GM12878 (cell line): ENCODE results near the gene GRAMD1A.

Experiments used
- BACH1 ChIP-seq: fragments of 450-650 bp; IDR thresholded peaks from 2 replicates; pipeline ENCODE4 v1.6.1; 2017; ENCODE audit warnings: mild to moderate bottlenecking, borderline replicate concordance
- BHLHE40 ChIP-seq, 2 experiments: fragments of 450-650 bp in 1 of 2; IDR thresholded peaks; 2 replicates each; pipeline ENCODE4 v1.6.1; 2011 to 2017; ENCODE audit warnings: low read depth in 2 of 2, borderline replicate concordance in 1 of 2, improper control_type of control experiment in 1 of 2, low read length in 1 of 2, mild to moderate bottlenecking in 1 of 2
- KDM1A ChIP-seq: fragments of 200-600 bp; sonication (generic); IDR thresholded peaks from 2 replicates; pipeline ENCODE4 v1.6.1; 2016; ENCODE audit warnings: borderline replicate concordance
- RBBP5 ChIP-seq: fragments of 200-600 bp; sonication (generic); conservative IDR thresholded peaks from 2 replicates; pipeline ENCODE4 v1.6.1; 2016
- SP1 ChIP-seq: IDR thresholded peaks from one replicate; pipeline ENCODE4 v1.6.1; 2011; ENCODE audit warnings: low read depth, low read length
- SREBF2 ChIP-seq: IDR thresholded peaks from 2 replicates; pipeline ENCODE4 v1.6.1; 2012; ENCODE audit warnings: mild to moderate bottlenecking, low read length
- TF ChIP-seq, protein P1 (sequence below), 3 experiments: IDR thresholded peaks in 2 of 3; conservative IDR thresholded peaks in 1 of 3; 2 replicates each; pipeline ENCODE4 v1.5.1; 2011; ENCODE audit warnings: low read depth in 3 of 3, low read length in 3 of 3, mild to moderate bottlenecking in 3 of 3, control low read depth in 2 of 3, moderate library complexity in 2 of 3, inconsistent platforms in 1 of 3, mixed read lengths in 1 of 3; ENCODE audit not compliant: control insufficient read depth in 2 of 3, insufficient read depth in 1 of 3; ENCODE audit errors: extremely low read depth in 1 of 3
- TF ChIP-seq, protein P2 (sequence below): IDR thresholded peaks from 2 replicates; pipeline ENCODE4 v1.6.1; 2012; ENCODE audit warnings: mild to moderate bottlenecking, low read depth, low read length
- TF ChIP-seq, protein P3 (sequence below): fragments of 450-650 bp; IDR thresholded peaks from 2 replicates; pipeline ENCODE4 v1.6.1; 2017; ENCODE audit warnings: mild to moderate bottlenecking

DNA sequence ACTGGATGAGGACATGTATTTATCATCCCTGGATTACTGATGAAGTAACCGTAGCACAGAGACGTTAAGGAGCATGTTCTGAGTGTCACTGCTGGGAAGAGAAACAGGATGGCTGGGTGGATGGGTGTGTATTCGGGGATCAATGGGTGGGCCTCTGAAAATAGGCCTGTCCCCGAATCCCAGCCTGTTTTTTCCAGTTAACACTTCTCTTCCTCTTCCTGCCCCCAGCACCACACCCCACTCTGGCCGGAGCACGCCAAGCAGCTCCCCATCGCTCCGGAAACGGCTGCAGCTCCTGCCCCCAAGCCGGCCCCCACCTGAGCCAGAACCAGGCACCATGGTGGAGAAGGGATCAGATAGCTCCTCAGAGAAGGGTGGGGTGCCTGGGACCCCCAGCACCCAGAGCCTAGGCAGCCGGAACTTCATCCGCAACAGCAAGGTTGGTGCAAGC is 8.8 kb downstream of the GRAMD1A start:
- TF ChIP-seq, protein P1, sequence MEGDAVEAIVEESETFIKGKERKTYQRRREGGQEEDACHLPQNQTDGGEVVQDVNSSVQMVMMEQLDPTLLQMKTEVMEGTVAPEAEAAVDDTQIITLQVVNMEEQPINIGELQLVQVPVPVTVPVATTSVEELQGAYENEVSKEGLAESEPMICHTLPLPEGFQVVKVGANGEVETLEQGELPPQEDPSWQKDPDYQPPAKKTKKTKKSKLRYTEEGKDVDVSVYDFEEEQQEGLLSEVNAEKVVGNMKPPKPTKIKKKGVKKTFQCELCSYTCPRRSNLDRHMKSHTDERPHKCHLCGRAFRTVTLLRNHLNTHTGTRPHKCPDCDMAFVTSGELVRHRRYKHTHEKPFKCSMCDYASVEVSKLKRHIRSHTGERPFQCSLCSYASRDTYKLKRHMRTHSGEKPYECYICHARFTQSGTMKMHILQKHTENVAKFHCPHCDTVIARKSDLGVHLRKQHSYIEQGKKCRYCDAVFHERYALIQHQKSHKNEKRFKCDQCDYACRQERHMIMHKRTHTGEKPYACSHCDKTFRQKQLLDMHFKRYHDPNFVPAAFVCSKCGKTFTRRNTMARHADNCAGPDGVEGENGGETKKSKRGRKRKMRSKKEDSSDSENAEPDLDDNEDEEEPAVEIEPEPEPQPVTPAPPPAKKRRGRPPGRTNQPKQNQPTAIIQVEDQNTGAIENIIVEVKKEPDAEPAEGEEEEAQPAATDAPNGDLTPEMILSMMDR (IDR thresholded peaks at IDR 0.05 in 2 of 3, conservative IDR thresholded peaks at IDR 0.05 in 1 of 3; ENCODE audit: control insufficient read depth in 2 of 3, extremely low read depth in 1 of 3, insufficient read depth in 1 of 3, low read depth in 3 of 3, low read length in 3 of 3) = no peak
- no peak for TF ChIP-seq BACH1
- no peak for TF ChIP-seq KDM1A
- TF ChIP-seq BHLHE40 (IDR thresholded peaks at IDR 0.05; ENCODE audit: borderline replicate concordance in 1 of 2, low read depth in 2 of 2, low read length in 1 of 2) = no peak
- TF ChIP-seq SREBF2 = no peak
- TF ChIP-seq, protein P2, sequence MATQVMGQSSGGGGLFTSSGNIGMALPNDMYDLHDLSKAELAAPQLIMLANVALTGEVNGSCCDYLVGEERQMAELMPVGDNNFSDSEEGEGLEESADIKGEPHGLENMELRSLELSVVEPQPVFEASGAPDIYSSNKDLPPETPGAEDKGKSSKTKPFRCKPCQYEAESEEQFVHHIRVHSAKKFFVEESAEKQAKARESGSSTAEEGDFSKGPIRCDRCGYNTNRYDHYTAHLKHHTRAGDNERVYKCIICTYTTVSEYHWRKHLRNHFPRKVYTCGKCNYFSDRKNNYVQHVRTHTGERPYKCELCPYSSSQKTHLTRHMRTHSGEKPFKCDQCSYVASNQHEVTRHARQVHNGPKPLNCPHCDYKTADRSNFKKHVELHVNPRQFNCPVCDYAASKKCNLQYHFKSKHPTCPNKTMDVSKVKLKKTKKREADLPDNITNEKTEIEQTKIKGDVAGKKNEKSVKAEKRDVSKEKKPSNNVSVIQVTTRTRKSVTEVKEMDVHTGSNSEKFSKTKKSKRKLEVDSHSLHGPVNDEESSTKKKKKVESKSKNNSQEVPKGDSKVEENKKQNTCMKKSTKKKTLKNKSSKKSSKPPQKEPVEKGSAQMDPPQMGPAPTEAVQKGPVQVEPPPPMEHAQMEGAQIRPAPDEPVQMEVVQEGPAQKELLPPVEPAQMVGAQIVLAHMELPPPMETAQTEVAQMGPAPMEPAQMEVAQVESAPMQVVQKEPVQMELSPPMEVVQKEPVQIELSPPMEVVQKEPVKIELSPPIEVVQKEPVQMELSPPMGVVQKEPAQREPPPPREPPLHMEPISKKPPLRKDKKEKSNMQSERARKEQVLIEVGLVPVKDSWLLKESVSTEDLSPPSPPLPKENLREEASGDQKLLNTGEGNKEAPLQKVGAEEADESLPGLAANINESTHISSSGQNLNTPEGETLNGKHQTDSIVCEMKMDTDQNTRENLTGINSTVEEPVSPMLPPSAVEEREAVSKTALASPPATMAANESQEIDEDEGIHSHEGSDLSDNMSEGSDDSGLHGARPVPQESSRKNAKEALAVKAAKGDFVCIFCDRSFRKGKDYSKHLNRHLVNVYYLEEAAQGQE = no peak
- TF ChIP-seq, protein P3, sequence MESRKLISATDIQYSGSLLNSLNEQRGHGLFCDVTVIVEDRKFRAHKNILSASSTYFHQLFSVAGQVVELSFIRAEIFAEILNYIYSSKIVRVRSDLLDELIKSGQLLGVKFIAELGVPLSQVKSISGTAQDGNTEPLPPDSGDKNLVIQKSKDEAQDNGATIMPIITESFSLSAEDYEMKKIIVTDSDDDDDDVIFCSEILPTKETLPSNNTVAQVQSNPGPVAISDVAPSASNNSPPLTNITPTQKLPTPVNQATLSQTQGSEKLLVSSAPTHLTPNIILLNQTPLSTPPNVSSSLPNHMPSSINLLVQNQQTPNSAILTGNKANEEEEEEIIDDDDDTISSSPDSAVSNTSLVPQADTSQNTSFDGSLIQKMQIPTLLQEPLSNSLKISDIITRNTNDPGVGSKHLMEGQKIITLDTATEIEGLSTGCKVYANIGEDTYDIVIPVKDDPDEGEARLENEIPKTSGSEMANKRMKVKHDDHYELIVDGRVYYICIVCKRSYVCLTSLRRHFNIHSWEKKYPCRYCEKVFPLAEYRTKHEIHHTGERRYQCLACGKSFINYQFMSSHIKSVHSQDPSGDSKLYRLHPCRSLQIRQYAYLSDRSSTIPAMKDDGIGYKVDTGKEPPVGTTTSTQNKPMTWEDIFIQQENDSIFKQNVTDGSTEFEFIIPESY = no peak
- no peak for TF ChIP-seq SP1
- TF ChIP-seq RBBP5 = no peak
